GM13976 (cell line): ENCODE data around the gene SHB.

Source experiments
- DNase-seq: peaks from one replicate; pipeline ENCODE4 v3.0.0; 2012; ENCODE audit warnings: low spot score
- CTCF ChIP-seq: IDR thresholded peaks from 2 replicates; pipeline ENCODE4 v1.5.1; 2012; ENCODE audit warnings: borderline replicate concordance, mild to moderate bottlenecking; ENCODE audit not compliant: insufficient read depth; ENCODE audit errors: extremely low read depth, missing control alignments, control extremely low read depth
- in situ Hi-C: fragments of 300-500 bp; cut with MboI; formaldehyde crosslinking; loops from one replicate; pipeline ENCODE4 v1.12.0; 2022; ENCODE audit warnings: low sequenced_read_pairs, mixed read lengths, inconsistent platforms; ENCODE audit not compliant: unreplicated experiment

SHB gene

GRCh38 chr9:37946971-37947370, 122.1 kb downstream of the SHB start:
- TF ChIP-seq CTCF = no peak
- in situ Hi-C loops = no loop called here
- no peak for DNase-seq

- in situ Hi-C loops = no loop called here
Measured at GRCh38 chr9:37946041-37946440, 123.0 kb downstream of the SHB start.

GRCh38 chr9:37944671-37945481, 124.2 kb downstream of the SHB start:
- in situ Hi-C loops = no loop called here
- TF ChIP-seq CTCF = no peak
- no peak for DNase-seq

More at GRCh38 chr9:37946041-37946440, 123.0 kb downstream of the SHB start:
- DNase-seq = no peak
- no peak for TF ChIP-seq CTCF

- TF ChIP-seq CTCF = no peak
- no peak for DNase-seq
- in situ Hi-C loops = no loop called here
Measured at GRCh38 chr9:37944266-37944650, 124.8 kb downstream of the SHB start.

- in situ Hi-C loops = no loop called here
- TF ChIP-seq CTCF = no peak
- DNase-seq = no peak
Measured at GRCh38 chr9:37943345-37944265, 125.4 kb downstream of the SHB start.

GRCh38 chr9:37942621-37943344, 126.2 kb downstream of the SHB start:
- in situ Hi-C loops = no loop called here
- no peak for TF ChIP-seq CTCF
- no peak for DNase-seq
